Activated T-cell treated with anti-CD3 and anti-CD28 coated beads for 24 hours (primary cell): ENCODE results near the gene SND1.

Experiments
- DNase-seq: peaks from one replicate; pipeline ENCODE4 v3.0.0-alpha.2; 2020; ENCODE audit warnings: low read depth

SND1 gene

GRCh38 chr7:128025380-128025779, 373.4 kb downstream of the SND1 start:
- DNase-seq: no peak

- DNase-seq: no peak
Measured at GRCh38 chr7:128025819-128026218, 373.8 kb downstream of the SND1 start.

- no peak for DNase-seq
Measured at GRCh38 chr7:128026551-128026950, 374.6 kb downstream of the SND1 start.

- DNase-seq: no peak
Measured at GRCh38 chr7:128027485-128027980, 375.5 kb downstream of the SND1 start.

- no peak for DNase-seq
Measured at GRCh38 chr7:128029405-128029995, 377.5 kb downstream of the SND1 start.

- DNase-seq: no peak
Measured at GRCh38 chr7:128030263-128030653, 378.3 kb downstream of the SND1 start.

- no peak for DNase-seq
Measured at GRCh38 chr7:128030654-128031611, 378.9 kb downstream of the SND1 start, which contains the start of gene LRRC4. LRRC4 (minus strand) TSS chr7:128031437; CDS start chr7:128030640, 797 bp downstream.

GRCh38 chr7:128031901-128032604, 380.1 kb downstream of the SND1 start:
- DNase-seq: peak; percentile 53

- DNase-seq: no peak
Measured at GRCh38 chr7:128032605-128033235, 380.7 kb downstream of the SND1 start.

- DNase-seq: no peak
Measured at GRCh38 chr7:128033246-128033645, 381.3 kb downstream of the SND1 start.

GRCh38 chr7:128034825-128035224, 382.8 kb downstream of the SND1 start:
- no peak for DNase-seq

GRCh38 chr7:128035712-128036111, 383.7 kb downstream of the SND1 start:
- DNase-seq: no peak

- no peak for DNase-seq
Measured at GRCh38 chr7:128036226-128036940, 384.4 kb downstream of the SND1 start.

- no peak for DNase-seq
Measured at GRCh38 chr7:128037081-128037480, 385.1 kb downstream of the SND1 start.

GRCh38 chr7:128037880-128038619, 386.1 kb downstream of the SND1 start:
- DNase-seq: no peak

GRCh38 chr7:128039544-128039953, 387.6 kb downstream of the SND1 start:
- no peak for DNase-seq

GRCh38 chr7:128040205-128040604, 388.2 kb downstream of the SND1 start:
- no peak for DNase-seq

GRCh38 chr7:128041203-128041602, 389.2 kb downstream of the SND1 start:
- DNase-seq: no peak

- no peak for DNase-seq
Measured at GRCh38 chr7:128042012-128042411, 390.0 kb downstream of the SND1 start.

- no peak for DNase-seq
Measured at GRCh38 chr7:128044064-128044463, 392.1 kb downstream of the SND1 start.

- DNase-seq: no peak
Measured at GRCh38 chr7:128045158-128045557, 393.2 kb downstream of the SND1 start.
